Tibial artery (tissue), 4 donors: ENCODE data around the gene NOLC1.

Source experiments
- DNase-seq, 2 donors: peaks; one replicate each; pipeline ENCODE4 v3.0.0-alpha.2; 2019
- H3K27ac ChIP-seq, 2 donors: fragments of 200-600 bp; sonication (generic) in 1 of 2; 1 replicate in 1 of 2; 2 replicates in 1 of 2; pipeline ENCODE4 v1.5.1; 2018 to 2019; ENCODE audit warnings: mild to moderate bottlenecking in 1 of 2
- H3K27me3 ChIP-seq, 2 donors: fragments of 200-600 bp; sonication (generic) in 1 of 2; one replicate each; pipeline versions ENCODE4 v1.5.1 to v1.6.0; 2016 to 2019
- H3K36me3 ChIP-seq, 3 donors: fragments of 200-600 bp; sonication (generic) in 2 of 3; one replicate each; pipeline ENCODE4 v1.5.1; 2016 to 2019; ENCODE audit warnings: mild to moderate bottlenecking in 2 of 3
- H3K4me1 ChIP-seq, 4 donors: fragments of 200-600 bp; sonication (generic) in 2 of 4; 1 replicate in 3 of 4; 2 replicates in 1 of 4; pipeline ENCODE4 v1.5.1; 2016 to 2019
- H3K4me3 ChIP-seq, 2 donors: fragments of 200-600 bp; sonication (generic) in 1 of 2; 1 replicate in 1 of 2; 2 replicates in 1 of 2; pipeline ENCODE4 v1.5.1; 2018 to 2019; ENCODE audit warnings: mild to moderate bottlenecking in 2 of 2
- H3K9me3 ChIP-seq, 3 donors: fragments of 200-600 bp; sonication (generic) in 1 of 3; one replicate each; pipeline ENCODE4 v1.5.1; 2016 to 2019
- intact Hi-C: fragments of 100-400 bp; cut with DNase I; formaldehyde crosslinking; loops from one replicate; pipeline ENCODE4 v1.15.0; 2023; ENCODE audit warnings: low total_unique reads
- TF ChIP-seq, protein P1 (sequence below), 2 experiments: fragments of 200-600 bp in 1 of 2; fragments of 450-650 bp in 1 of 2; IDR thresholded peaks; one replicate each; pipeline ENCODE4 v1.5.1; 2017 to 2019; ENCODE audit warnings: antibody characterized with exemption in 2 of 2, mild to moderate bottlenecking in 1 of 2, moderate library complexity in 1 of 2

Gene NOLC1

GRCh38 chr10:102154466-102155116 is 2.4 kb downstream of the NOLC1 start:
- TF ChIP-seq, protein P1, sequence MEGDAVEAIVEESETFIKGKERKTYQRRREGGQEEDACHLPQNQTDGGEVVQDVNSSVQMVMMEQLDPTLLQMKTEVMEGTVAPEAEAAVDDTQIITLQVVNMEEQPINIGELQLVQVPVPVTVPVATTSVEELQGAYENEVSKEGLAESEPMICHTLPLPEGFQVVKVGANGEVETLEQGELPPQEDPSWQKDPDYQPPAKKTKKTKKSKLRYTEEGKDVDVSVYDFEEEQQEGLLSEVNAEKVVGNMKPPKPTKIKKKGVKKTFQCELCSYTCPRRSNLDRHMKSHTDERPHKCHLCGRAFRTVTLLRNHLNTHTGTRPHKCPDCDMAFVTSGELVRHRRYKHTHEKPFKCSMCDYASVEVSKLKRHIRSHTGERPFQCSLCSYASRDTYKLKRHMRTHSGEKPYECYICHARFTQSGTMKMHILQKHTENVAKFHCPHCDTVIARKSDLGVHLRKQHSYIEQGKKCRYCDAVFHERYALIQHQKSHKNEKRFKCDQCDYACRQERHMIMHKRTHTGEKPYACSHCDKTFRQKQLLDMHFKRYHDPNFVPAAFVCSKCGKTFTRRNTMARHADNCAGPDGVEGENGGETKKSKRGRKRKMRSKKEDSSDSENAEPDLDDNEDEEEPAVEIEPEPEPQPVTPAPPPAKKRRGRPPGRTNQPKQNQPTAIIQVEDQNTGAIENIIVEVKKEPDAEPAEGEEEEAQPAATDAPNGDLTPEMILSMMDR (IDR thresholded peaks at IDR 0.05), result no peak
- intact Hi-C loops, result no loop called here

DNA sequence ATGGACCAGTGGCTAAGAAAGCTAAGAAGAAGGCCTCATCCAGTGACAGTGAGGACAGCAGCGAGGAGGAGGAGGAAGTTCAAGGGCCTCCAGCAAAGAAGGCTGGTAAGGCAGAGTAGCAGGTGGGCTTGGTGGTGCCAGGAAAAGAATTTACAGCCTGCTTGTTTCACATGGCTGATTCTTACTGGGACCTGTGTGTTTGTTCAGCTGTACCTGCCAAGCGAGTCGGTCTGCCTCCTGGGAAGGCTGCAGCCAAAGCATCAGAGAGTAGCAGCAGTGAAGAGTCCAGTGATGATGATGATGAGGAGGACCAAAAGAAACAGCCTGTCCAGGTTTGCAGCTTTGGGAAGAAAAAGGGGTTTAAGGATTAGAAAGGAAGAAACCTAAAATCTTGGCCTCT is 5.0 kb downstream of the NOLC1 start:
- Histone ChIP-seq H3K27ac (no peak overlapping the region), H3K36me3 (peaks cover 57 to 75% (median 74%) of the 10 kb centered on the region in 3 donors), H3K4me1 (peaks cover 5 to 22% (median 11%) of the 10 kb centered on the region in 4 donors), H3K4me3 (no peak overlapping the region), H3K9me3 (no peaks in the 10 kb centered on the region), H3K27me3 (no peaks in the 10 kb centered on the region)
- no peak for DNase-seq
- intact Hi-C loops, result no loop called here
- TF ChIP-seq, protein P1 (IDR thresholded peaks at IDR 0.05), result no peak

More at GRCh38 chr10:102154466-102155116, 2.4 kb downstream of the NOLC1 start:
- Histone ChIP-seq H3K27me3 (no peaks in the 10 kb centered on the region), H3K4me3 (no peak overlapping the region), H3K4me1 (peaks cover 5 to 26% (median 15%) of the 10 kb centered on the region in 4 donors), H3K9me3 (no peaks in the 10 kb centered on the region), H3K27ac (no peak overlapping the region), H3K36me3 (peaks cover 30 to 59% (median 58%) of the 10 kb centered on the region in 3 donors)
- no peak for DNase-seq

DNA sequence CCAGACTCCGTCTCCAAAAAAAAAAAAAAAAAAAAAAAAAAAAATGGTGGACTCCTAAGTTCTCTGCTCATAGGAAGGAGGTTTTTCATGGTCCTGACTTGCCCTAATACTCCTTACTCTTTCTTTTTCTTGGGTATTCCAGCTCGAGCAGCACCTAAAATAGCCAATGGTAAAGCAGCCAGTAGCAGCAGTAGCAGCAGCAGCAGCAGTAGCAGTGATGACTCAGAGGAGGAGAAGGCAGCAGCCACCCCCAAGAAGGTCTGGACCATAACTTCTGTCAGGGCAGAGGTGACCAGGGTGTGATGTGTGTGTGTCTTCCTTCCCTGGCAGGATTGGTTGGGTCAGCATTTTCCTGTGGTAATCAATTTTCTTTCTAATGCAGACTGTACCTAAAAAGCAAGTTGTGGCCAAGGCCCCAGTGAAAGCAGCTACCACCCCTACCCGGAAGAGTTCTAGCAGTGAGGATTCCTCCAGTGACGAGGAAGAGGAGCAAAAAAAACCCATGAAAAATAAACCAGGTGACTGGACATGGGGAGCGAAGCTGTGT is 6.9 kb downstream of the NOLC1 start:
- H3K4me3 ChIP-seq, result no peak overlapping the region
- DNase-seq, result no peak
- H3K36me3 ChIP-seq, result peaks cover 73 to 94% (median 91%) of the 10 kb centered on the region in 3 donors
- TF ChIP-seq, protein P1 (IDR thresholded peaks at IDR 0.05), result no peak
- no peaks in the 10 kb centered on the region for H3K9me3 ChIP-seq
- no peak overlapping the region for H3K27ac ChIP-seq
- peaks cover 0 to 9% (median 0%) of the 10 kb centered on the region in 4 donors for H3K4me1 ChIP-seq
- intact Hi-C loops, result no loop called here
- no peaks in the 10 kb centered on the region for H3K27me3 ChIP-seq

GRCh38 chr10:102159831-102160230 is 7.6 kb downstream of the NOLC1 start:
- Histone ChIP-seq H3K36me3 (peaks cover 73 to 92% (median 86%) of the 10 kb centered on the region in 3 donors), H3K4me3 (no peak overlapping the region), H3K27me3 (no peaks in the 10 kb centered on the region), H3K4me1 (peaks cover 0 to 3% (median 0%) of the 10 kb centered on the region in 4 donors), H3K9me3 (no peaks in the 10 kb centered on the region), H3K27ac (no peak overlapping the region)
- TF ChIP-seq, protein P1 (IDR thresholded peaks at IDR 0.05), result no peak
- DNase-seq, result no peak
- intact Hi-C loops, result loop anchor here (10.0 kb wide), 1 partner anchor 195 kb away; no protein-coding TSS in a partner anchor

- intact Hi-C loops, result loop anchor here (10.0 kb wide), 1 partner anchor 191 kb away; no protein-coding TSS in a partner anchor
- H3K27ac ChIP-seq, result no peak overlapping the region
- H3K9me3 ChIP-seq, result no peaks in the 10 kb centered on the region
- H3K4me1 ChIP-seq, result no peaks in the 10 kb centered on the region
- H3K36me3 ChIP-seq, result peaks cover 53 to 60% (median 56%) of the 10 kb centered on the region in 3 donors
- H3K27me3 ChIP-seq, result no peaks in the 10 kb centered on the region
- TF ChIP-seq, protein P1 (IDR thresholded peaks at IDR 0.05), result no peak
- no peak for DNase-seq
- no peak overlapping the region for H3K4me3 ChIP-seq
These were observed 11.3 kb downstream of the NOLC1 start for GRCh38 chr10:102163342-102163989.
